ENCODE results near the gene FYN.

FYN gene

DNA sequence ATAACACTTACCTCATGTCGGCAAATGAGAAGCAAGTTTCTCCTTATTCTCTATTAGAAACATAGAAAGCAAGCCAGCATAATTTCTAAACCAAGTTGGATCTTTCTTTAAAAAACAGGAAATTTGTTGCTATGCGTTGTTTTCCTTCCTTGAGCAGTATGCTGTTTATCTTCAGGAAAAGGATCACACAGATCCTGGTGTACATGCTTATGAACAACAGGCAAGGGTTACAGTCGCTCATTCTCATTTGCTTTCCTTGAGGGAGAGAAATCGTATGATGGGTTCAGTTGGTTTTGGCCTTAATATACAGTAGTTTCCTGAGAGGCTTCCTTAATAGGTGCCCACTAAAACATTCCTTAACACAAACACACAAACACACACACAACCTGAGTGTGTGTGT is 118.8 kb downstream of the FYN start:
- TF ChIP-seq TEAD4 (IDR thresholded peaks at IDR 0.05) (no peak), EP300 (IDR thresholded peaks at IDR 0.05; ENCODE audit: borderline replicate concordance) (no peak), FOXM1 (IDR thresholded peaks at IDR 0.05; ENCODE audit: borderline replicate concordance, low read depth) (no peak), ZBTB7A (IDR thresholded peaks at IDR 0.05; ENCODE audit: low read depth) (no peak), CREB1 (IDR thresholded peaks at IDR 0.05; ENCODE audit: low read depth) (no peak), TCF12 (IDR thresholded peaks at IDR 0.05; ENCODE audit: low read depth) (no peak), NFIC (IDR thresholded peaks at IDR 0.05) (no peak)
- TF ChIP-seq, protein P1, sequence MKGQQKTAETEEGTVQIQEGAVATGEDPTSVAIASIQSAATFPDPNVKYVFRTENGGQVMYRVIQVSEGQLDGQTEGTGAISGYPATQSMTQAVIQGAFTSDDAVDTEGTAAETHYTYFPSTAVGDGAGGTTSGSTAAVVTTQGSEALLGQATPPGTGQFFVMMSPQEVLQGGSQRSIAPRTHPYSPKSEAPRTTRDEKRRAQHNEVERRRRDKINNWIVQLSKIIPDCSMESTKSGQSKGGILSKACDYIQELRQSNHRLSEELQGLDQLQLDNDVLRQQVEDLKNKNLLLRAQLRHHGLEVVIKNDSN (IDR thresholded peaks at IDR 0.05): no peak

GRCh38 chr6:111753573-111753972 is 119.7 kb downstream of the FYN start:
- TF ChIP-seq ZBTB7A (IDR thresholded peaks at IDR 0.05; ENCODE audit: low read depth): no peak
- no peak for TF ChIP-seq TEAD4 (IDR thresholded peaks at IDR 0.05)
- TF ChIP-seq, protein P2, sequence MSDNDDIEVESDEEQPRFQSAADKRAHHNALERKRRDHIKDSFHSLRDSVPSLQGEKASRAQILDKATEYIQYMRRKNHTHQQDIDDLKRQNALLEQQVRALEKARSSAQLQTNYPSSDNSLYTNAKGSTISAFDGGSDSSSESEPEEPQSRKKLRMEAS (IDR thresholded peaks at IDR 0.05): no peak
- no peak for TF ChIP-seq CEBPB (IDR thresholded peaks at IDR 0.05)
- TF ChIP-seq, protein P1 (IDR thresholded peaks at IDR 0.05): no peak
- no peak for TF ChIP-seq EGR1 (IDR thresholded peaks at IDR 0.05)
- TF ChIP-seq NFIC (IDR thresholded peaks at IDR 0.05): no peak
- TF ChIP-seq TAF1 (IDR thresholded peaks at IDR 0.05; ENCODE audit: low read depth): no peak
- no peak for TF ChIP-seq REST (IDR thresholded peaks at IDR 0.05; ENCODE audit: low read depth)
- TF ChIP-seq RAD21 (IDR thresholded peaks at IDR 0.05; ENCODE audit: low read depth): no peak
- TF ChIP-seq FOXM1 (IDR thresholded peaks at IDR 0.05; ENCODE audit: borderline replicate concordance, low read depth): no peak
- no peak for TF ChIP-seq YY1 (IDR thresholded peaks at IDR 0.05; ENCODE audit: low read depth)

DNA sequence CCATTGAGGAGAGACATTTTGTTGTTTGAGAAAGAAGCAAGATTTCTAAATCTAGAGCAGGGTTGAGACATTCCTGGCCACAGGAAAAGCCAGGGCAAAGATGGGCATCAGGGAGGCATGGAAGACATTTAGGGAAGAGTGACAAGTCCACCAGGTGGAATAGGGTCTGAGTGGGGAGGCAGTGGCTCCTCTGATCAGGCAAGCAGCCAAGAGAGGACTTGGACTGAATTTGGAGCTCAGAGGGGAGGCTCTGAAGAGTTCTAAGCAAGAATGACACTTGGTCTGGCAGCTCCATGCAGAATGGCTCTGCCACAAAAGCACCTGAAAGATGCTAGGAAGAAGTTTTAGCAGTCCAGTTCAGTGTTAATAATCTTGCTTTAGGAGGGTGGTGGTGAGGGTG is 120.8 kb downstream of the FYN start:
- TF ChIP-seq YY1 (IDR thresholded peaks at IDR 0.05; ENCODE audit: low read depth) (no peak), REST (IDR thresholded peaks at IDR 0.05; ENCODE audit: low read depth) (no peak), EGR1 (IDR thresholded peaks at IDR 0.05) (no peak), CEBPB (IDR thresholded peaks at IDR 0.05) (no peak), TEAD4 (IDR thresholded peaks at IDR 0.05) (no peak)
- TF ChIP-seq, protein P2 (IDR thresholded peaks at IDR 0.05): no peak

- no peak for TF ChIP-seq TCF12 (IDR thresholded peaks at IDR 0.05; ENCODE audit: low read depth)
- TF ChIP-seq, protein P2 (IDR thresholded peaks at IDR 0.05): no peak
- TF ChIP-seq RAD21 (IDR thresholded peaks at IDR 0.05; ENCODE audit: low read depth): no peak
- no peak for TF ChIP-seq EGR1 (IDR thresholded peaks at IDR 0.05)
- TF ChIP-seq, protein P1 (IDR thresholded peaks at IDR 0.05): no peak
- TF ChIP-seq YY1 (IDR thresholded peaks at IDR 0.05; ENCODE audit: low read depth): no peak
- TF ChIP-seq TEAD4 (IDR thresholded peaks at IDR 0.05): no peak
- TF ChIP-seq TAF1 (IDR thresholded peaks at IDR 0.05; ENCODE audit: low read depth): no peak
These were observed 122.2 kb downstream of the FYN start for GRCh38 chr6:111750753-111751673.

DNA sequence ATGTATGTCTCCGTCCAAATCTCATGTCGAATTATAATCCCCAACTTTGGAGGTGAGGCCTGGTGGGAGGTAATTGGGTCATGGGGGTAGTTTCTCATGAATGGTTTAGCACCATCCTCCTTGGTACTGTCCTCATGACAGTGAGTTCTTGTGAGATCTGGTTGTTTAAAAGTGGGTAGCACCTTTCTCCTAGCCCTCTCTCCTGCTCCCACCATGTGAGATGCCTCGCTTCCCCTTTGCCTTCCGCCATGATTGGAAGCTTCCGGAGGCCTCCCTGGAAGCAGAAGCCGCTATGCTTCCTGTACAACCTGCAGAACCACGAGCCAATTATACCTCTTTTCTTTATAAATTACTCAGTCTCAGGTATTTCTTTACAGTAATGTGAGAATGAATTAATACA is 123.1 kb downstream of the FYN start:
- TF ChIP-seq YY1 (IDR thresholded peaks at IDR 0.05; ENCODE audit: low read depth): no peak
- TF ChIP-seq NFIC (IDR thresholded peaks at IDR 0.05): no peak
- TF ChIP-seq ZBTB7A (IDR thresholded peaks at IDR 0.05; ENCODE audit: low read depth): no peak
- no peak for TF ChIP-seq TEAD4 (IDR thresholded peaks at IDR 0.05)
- TF ChIP-seq TCF12 (IDR thresholded peaks at IDR 0.05; ENCODE audit: low read depth): no peak
- no peak for TF ChIP-seq TAF1 (IDR thresholded peaks at IDR 0.05; ENCODE audit: low read depth)
- TF ChIP-seq, protein P2 (IDR thresholded peaks at IDR 0.05): no peak
- no peak for TF ChIP-seq RAD21 (IDR thresholded peaks at IDR 0.05; ENCODE audit: low read depth)
- TF ChIP-seq, protein P1 (IDR thresholded peaks at IDR 0.05): no peak
- no peak for TF ChIP-seq REST (IDR thresholded peaks at IDR 0.05; ENCODE audit: low read depth)
- TF ChIP-seq EP300 (IDR thresholded peaks at IDR 0.05; ENCODE audit: borderline replicate concordance): no peak
- no peak for TF ChIP-seq FOXM1 (IDR thresholded peaks at IDR 0.05; ENCODE audit: borderline replicate concordance, low read depth)
- TF ChIP-seq CEBPB (IDR thresholded peaks at IDR 0.05): no peak
- TF ChIP-seq EGR1 (IDR thresholded peaks at IDR 0.05): no peak
- TF ChIP-seq CREB1 (IDR thresholded peaks at IDR 0.05; ENCODE audit: low read depth): no peak

Measured in Ishikawa (cell line).